ENCODE results near the gene FAM228A.
"Not testable (repeated sequence)": the region's sequence is repeated elsewhere in the genome, so short reads cannot be mapped to it uniquely, and the experiment has no call there.

FAM228A gene

DNA sequence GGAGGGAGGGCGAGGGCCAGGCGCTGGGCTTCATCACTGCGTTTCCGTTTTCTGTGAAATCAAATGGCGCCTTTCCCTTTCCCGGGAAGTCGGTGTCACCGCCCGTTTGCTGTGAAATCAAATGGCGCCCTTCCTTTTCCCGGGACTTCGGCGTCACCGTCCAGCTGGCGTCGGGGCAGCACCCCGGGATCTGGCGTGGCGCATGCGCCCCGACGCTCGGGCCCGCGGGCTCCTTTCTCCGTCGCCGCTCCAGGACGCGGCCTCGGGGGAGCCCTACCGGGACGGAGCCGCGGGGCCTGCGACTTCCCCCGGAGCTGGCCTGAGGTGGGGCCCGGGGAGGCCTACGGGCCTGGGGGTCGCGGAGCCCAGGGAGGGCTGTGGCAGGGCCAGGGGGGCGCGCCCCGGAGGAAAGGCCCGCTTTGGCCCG is at the start of gene FAM228A:
FAM228A (plus strand) TSS at position 203 of the 427 bp plus-strand sequence. CDS start 428 bp downstream, outside the sequence.
- DNase-seq (ENCODE audit: extremely low read depth in 1 of 2, low read depth in 1 of 2) = no peak

- DNase-seq (ENCODE audit: extremely low read depth in 1 of 2, low read depth in 1 of 2) = no peak
Observed at GRCh38 chr2:24125956-24126355, 48.9 kb upstream of the FAM228A start.

DNA sequence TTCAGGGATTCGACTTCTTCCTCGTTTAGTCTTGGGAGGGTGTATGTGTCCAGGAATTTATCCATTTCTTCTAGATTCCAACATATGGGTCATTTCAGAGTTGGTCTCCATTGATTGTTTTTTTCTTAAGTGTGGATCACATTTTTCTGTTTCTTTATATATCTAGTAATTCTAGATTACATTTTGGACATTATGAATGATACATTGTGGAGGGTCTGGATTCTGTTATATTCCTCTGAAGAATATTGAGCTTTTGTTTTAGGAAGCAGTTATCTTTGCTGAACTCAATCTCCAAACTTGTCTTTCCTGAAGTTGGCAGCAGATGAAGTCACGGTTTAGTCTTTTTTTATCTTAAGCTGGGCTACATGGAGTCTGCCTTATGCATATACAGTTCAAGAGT is 42.3 kb upstream of the FAM228A start:
- no peak for DNase-seq (ENCODE audit: extremely low read depth in 1 of 2, low read depth in 1 of 2)

GRCh38 chr2:24140305-24140704 is 34.5 kb upstream of the FAM228A start:
- not testable (repeated sequence) for DNase-seq (ENCODE audit: extremely low read depth in 1 of 2, low read depth in 1 of 2)

- DNase-seq (ENCODE audit: extremely low read depth in 1 of 2, low read depth in 1 of 2) = no peak
Observed at GRCh38 chr2:24147364-24147763, 27.5 kb upstream of the FAM228A start.

DNA sequence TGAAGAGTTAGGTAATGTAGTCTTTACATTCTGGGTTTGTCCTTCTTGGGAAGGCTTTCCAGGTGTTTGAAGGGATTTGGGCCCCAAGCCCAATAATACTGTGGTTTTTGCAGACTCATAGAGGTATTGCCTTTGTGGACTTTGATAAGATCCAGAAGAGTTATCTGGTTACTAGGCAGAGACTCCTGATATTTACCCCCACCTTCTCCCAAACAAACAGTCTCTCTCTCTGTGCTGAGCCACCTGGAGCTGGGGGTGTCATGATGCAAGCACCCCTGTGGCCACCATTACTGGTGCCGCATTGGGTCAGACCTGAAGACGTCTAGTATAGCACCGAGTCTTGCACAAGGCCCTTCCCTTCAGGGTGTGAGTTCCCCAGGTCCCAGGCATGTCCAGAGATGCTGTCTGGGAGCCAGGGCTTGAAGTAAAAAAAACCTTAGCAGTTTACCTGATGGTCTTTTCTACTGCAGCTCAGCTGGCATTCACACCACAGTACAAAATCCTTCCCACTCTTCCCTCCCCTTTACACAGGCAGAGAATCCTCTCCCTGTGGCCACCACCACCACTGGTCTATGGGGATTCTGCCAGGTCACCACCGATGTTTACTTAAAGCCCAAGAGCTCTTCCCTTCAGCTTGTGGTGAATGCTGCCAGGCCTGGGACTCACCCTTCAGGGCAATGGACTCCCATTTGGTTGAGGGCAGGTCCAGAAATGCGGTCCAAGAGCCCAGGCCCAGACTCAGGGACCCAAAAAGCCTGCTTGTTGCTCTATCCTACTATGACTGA is 22.2 kb upstream of the FAM228A start:
- DNase-seq (ENCODE audit: extremely low read depth in 1 of 2, low read depth in 1 of 2) = no peak

DNA sequence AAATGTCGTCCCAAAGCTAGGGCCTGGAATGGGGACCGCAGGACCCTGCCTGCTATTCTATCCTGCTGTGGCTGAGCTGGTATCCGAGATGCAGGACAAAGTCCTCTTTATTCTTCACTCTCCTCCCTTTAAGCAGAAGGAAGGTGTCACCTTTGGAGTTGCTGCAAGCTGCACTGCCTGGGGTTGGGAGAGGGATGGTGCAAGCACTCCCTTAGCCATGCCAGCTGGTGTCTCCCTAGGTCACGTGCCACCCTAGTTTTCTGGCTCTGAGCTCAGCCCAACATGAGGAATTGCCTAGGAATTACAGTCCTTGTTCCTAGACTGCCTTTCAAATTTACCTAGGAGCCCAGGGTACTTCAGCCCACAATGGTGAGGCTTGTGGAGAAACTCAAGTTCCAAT is 21.4 kb upstream of the FAM228A start:
- no peak for DNase-seq (ENCODE audit: extremely low read depth in 1 of 2, low read depth in 1 of 2)

DNA sequence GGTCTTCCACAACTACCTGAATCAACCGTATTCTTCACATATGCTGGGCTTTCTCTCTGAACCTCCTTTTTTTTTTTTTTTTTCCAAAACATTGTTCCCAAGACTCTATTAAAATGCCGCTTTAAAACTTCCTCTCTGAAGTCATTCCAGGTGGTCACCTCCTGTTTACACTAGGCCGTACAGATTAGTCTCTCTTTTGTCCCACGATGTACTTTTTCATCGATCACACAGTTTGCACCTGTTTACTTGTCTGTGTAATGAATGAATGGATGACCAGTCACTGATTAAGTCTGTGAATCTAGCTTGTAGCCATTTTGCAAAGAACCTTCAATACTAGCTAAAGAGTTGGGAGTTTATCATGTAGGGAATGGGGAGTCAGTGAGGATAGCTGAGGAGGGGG is 16.7 kb upstream of the FAM228A start:
- no peak for DNase-seq (ENCODE audit: extremely low read depth in 1 of 2, low read depth in 1 of 2)

DNA sequence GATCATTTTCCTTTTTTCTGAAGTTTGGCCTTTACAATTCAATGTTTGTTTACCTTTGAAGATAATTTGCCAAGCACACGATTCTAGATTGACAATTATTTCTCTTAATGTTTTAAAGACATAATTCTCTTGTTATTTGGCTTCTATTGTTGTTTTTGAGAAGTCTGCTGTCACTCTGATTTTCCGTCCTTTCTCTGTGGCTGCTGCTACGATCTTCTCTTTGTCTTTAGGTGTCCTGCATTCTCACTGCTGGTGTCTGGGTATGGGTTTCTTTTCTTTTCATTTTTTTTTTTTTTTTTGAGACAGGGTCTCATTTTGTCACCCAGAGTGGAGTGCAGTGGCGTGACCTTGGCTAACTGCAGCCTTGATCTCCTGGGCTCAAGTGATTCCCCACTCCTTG is 15.1 kb upstream of the FAM228A start:
- no peak for DNase-seq (ENCODE audit: extremely low read depth in 1 of 2, low read depth in 1 of 2)

GRCh38 chr2:24160761-24161160 is 14.1 kb upstream of the FAM228A start:
- DNase-seq (ENCODE audit: extremely low read depth in 1 of 2, low read depth in 1 of 2) = no peak

DNA sequence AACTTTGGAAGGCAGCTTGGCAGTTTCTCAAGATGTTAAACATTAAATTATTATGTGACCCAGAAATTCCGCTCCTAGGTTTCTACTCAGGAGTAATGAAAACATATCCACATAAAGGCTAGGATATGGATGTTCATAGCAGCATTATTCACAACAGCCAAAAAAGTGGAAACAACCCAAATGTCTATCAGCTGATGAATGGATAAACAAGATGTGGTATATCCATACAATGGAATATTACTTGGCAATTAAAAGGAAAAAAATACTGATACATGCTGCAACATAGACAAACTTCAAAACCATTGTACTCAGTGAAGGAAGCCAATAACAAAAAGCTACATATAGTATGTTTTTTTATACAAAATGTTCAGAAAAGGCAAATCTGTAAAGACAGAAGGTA is 12.4 kb upstream of the FAM228A start:
- DNase-seq (ENCODE audit: extremely low read depth in 1 of 2, low read depth in 1 of 2) = no peak

GRCh38 chr2:24163186-24163585 is 11.7 kb upstream of the FAM228A start:
- DNase-seq (ENCODE audit: extremely low read depth in 1 of 2, low read depth in 1 of 2) = no peak

- DNase-seq (ENCODE audit: extremely low read depth in 1 of 2, low read depth in 1 of 2) = no peak
Observed at GRCh38 chr2:24163601-24164000, 11.3 kb upstream of the FAM228A start.

DNA sequence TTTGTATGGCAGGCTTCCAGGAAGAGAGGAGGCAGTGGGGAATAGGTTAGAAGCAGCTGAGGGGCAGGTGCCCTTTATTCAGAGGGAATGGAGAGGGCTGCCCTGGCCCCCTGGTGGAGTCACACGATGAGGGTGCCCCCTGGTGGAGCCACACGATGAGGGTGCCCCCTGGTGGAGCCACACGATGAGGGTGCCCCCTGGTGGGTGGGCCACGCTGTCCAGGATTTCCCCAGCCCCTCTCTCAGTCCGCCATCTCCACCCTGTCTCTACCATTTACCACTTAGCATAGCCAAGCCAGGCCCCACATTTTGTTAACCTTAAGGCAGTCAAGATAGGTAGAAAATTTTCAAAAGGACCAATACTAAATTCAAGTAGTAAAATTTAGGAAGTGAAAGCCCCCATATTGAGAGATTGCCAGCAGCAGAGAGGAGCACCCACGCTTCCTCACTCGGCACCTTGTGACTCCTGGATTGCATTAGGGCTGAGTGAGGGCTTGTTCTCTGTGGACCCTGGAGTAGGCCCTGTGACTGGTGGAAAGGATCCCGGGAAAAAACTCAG is 10.4 kb upstream of the FAM228A start:
- DNase-seq (ENCODE audit: extremely low read depth in 1 of 2, low read depth in 1 of 2) = peak in 1 of 2 donors; percentile 17

DNA sequence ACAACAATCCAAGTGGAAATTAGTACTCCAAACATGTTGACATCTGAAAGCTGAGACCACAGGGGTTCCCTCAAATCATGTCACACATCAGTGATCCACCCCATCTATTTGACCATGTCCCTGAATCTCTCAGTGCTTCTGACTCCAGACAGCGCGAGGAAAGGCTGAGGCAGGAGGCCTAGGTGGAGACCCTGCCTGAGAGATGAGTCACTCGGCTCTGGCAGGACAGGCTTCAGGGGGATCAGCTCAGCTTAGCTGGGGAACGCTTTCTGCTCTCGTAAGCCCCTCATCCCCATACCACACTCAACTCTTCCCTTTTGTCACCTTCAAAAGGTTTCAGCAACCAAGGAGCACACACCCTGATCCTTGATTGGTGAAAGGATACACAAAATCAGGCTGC is 5.8 kb upstream of the FAM228A start:
- DNase-seq (ENCODE audit: extremely low read depth in 1 of 2, low read depth in 1 of 2) = no peak

GRCh38 chr2:24175631-24176187 is 856 bp downstream of the FAM228A start:
- no peak for DNase-seq (ENCODE audit: extremely low read depth in 1 of 2, low read depth in 1 of 2)

GRCh38 chr2:24176326-24176725 is 1.5 kb downstream of the FAM228A start:
- no peak for DNase-seq (ENCODE audit: extremely low read depth in 1 of 2, low read depth in 1 of 2)

GRCh38 chr2:24179683-24180082 is 4.8 kb downstream of the FAM228A start:
- DNase-seq (ENCODE audit: extremely low read depth in 1 of 2, low read depth in 1 of 2) = no peak

GRCh38 chr2:24181849-24182248 is 7.0 kb downstream of the FAM228A start:
- DNase-seq (ENCODE audit: extremely low read depth in 1 of 2, low read depth in 1 of 2) = no peak

- DNase-seq (ENCODE audit: extremely low read depth in 1 of 2, low read depth in 1 of 2) = no peak
Observed at GRCh38 chr2:24182507-24182906, 7.7 kb downstream of the FAM228A start.

- no peak for DNase-seq (ENCODE audit: extremely low read depth in 1 of 2, low read depth in 1 of 2)
Observed at GRCh38 chr2:24183366-24184069, 8.7 kb downstream of the FAM228A start.

GRCh38 chr2:24189551-24189950 is 14.7 kb downstream of the FAM228A start:
- no peak for DNase-seq (ENCODE audit: extremely low read depth in 1 of 2, low read depth in 1 of 2)
